ENCODE results near the gene LALBA. TPM values are rescaled to one million over a fixed set of nuclear protein-coding genes. Genes with fewer than 3 reads are reported as not detected.

LALBA gene
- total and polyA plus RNA-seq, 4 donors = not detected

GRCh38 chr12:48600552-48600951, 30.7 kb upstream of the LALBA start:
- Histone ChIP-seq H3K4me1 (ENCODE audit: control insufficient read depth in 4 of 4, insufficient read depth in 4 of 4, low read length in 3 of 4) (no peaks in the 10 kb centered on the region), H3K27me3 (ENCODE audit: control insufficient read depth in 4 of 4, insufficient read depth in 4 of 4, low read length in 3 of 4) (no peaks in the 10 kb centered on the region), H3K9me3 (ENCODE audit: control insufficient read depth in 4 of 4, low read length in 3 of 4) (peaks cover 0 to 31% (median 1%) of the 10 kb centered on the region in 4 donors), H3K27ac (ENCODE audit: low read depth in 1 of 2, low read length in 2 of 2) (no peak overlapping the region), H3K4me3 (ENCODE audit: low read depth in 1 of 3, low read length in 3 of 3) (no peak overlapping the region), H3K36me3 (ENCODE audit: control insufficient read depth in 4 of 4, insufficient read depth in 3 of 4, low read depth in 1 of 4, low read length in 3 of 4) (no peaks in the 10 kb centered on the region), H3K9ac (ENCODE audit: low read depth in 1 of 2, low read length in 2 of 2) (no peak overlapping the region)
- DNase-seq (ENCODE audit: low spot score) = no peak
- WGBS = 73% methylated on average over 2 of the region's 2 CpGs
- TF ChIP-seq HNF4A (conservative IDR thresholded peaks at IDR 0.05) (no peak), JUND (IDR thresholded peaks at IDR 0.05) (no peak), EGR1 (IDR thresholded peaks at IDR 0.05; ENCODE audit: low read depth in 2 of 2) (no peak), MAX (IDR thresholded peaks at IDR 0.05) (no peak), SP1 (IDR thresholded peaks at IDR 0.05) (no peak), ATF3 (IDR thresholded peaks at IDR 0.05) (no peak)
- TF ChIP-seq, protein P1, sequence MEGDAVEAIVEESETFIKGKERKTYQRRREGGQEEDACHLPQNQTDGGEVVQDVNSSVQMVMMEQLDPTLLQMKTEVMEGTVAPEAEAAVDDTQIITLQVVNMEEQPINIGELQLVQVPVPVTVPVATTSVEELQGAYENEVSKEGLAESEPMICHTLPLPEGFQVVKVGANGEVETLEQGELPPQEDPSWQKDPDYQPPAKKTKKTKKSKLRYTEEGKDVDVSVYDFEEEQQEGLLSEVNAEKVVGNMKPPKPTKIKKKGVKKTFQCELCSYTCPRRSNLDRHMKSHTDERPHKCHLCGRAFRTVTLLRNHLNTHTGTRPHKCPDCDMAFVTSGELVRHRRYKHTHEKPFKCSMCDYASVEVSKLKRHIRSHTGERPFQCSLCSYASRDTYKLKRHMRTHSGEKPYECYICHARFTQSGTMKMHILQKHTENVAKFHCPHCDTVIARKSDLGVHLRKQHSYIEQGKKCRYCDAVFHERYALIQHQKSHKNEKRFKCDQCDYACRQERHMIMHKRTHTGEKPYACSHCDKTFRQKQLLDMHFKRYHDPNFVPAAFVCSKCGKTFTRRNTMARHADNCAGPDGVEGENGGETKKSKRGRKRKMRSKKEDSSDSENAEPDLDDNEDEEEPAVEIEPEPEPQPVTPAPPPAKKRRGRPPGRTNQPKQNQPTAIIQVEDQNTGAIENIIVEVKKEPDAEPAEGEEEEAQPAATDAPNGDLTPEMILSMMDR (IDR thresholded peaks at IDR 0.05; ENCODE audit: low read depth, low read length, missing input control) = no peak
- TF ChIP-seq, protein P2, sequence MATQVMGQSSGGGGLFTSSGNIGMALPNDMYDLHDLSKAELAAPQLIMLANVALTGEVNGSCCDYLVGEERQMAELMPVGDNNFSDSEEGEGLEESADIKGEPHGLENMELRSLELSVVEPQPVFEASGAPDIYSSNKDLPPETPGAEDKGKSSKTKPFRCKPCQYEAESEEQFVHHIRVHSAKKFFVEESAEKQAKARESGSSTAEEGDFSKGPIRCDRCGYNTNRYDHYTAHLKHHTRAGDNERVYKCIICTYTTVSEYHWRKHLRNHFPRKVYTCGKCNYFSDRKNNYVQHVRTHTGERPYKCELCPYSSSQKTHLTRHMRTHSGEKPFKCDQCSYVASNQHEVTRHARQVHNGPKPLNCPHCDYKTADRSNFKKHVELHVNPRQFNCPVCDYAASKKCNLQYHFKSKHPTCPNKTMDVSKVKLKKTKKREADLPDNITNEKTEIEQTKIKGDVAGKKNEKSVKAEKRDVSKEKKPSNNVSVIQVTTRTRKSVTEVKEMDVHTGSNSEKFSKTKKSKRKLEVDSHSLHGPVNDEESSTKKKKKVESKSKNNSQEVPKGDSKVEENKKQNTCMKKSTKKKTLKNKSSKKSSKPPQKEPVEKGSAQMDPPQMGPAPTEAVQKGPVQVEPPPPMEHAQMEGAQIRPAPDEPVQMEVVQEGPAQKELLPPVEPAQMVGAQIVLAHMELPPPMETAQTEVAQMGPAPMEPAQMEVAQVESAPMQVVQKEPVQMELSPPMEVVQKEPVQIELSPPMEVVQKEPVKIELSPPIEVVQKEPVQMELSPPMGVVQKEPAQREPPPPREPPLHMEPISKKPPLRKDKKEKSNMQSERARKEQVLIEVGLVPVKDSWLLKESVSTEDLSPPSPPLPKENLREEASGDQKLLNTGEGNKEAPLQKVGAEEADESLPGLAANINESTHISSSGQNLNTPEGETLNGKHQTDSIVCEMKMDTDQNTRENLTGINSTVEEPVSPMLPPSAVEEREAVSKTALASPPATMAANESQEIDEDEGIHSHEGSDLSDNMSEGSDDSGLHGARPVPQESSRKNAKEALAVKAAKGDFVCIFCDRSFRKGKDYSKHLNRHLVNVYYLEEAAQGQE (IDR thresholded peaks at IDR 0.05) = no peak

DNA sequence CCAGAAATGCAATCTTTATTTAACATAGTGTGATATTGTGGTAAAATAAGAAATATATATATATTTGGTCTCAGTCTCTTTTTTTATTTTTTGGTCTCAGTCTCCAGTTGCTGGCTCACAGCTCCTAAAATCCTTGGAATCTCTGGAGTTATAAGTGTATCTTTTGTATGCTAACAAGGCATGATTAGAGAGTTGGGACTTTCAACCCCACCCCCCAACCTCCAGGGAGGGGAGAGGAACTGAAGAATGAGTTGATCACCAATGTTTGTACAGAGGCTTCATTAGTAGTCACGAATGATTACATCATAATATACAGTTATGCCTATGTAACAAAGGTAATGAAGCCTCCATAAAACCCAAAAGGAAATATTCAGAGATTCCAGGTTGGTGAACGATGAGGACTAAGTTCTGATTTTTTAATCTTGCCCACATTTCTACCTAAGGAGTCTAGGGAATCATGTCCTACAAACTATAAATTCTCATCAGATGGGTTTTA, 22.8 kb upstream of the LALBA start:
- 57% methylated on average over 2 of the region's 2 CpGs for WGBS
- Histone ChIP-seq H3K9ac (ENCODE audit: low read depth in 1 of 2, low read length in 2 of 2) (no peak overlapping the region), H3K9me3 (ENCODE audit: control insufficient read depth in 4 of 4, low read length in 3 of 4) (peaks cover 0 to 10% (median 0%) of the 10 kb centered on the region in 4 donors), H3K27ac (ENCODE audit: low read depth in 1 of 2, low read length in 2 of 2) (no peak overlapping the region), H3K4me1 (ENCODE audit: control insufficient read depth in 4 of 4, insufficient read depth in 4 of 4, low read length in 3 of 4) (no peaks in the 10 kb centered on the region), H3K36me3 (ENCODE audit: control insufficient read depth in 4 of 4, insufficient read depth in 3 of 4, low read depth in 1 of 4, low read length in 3 of 4) (no peaks in the 10 kb centered on the region), H3K27me3 (ENCODE audit: control insufficient read depth in 4 of 4, insufficient read depth in 4 of 4, low read length in 3 of 4) (no peaks in the 10 kb centered on the region), H3K4me3 (ENCODE audit: low read depth in 1 of 3, low read length in 3 of 3) (no peak overlapping the region)
- no peak for DNase-seq (ENCODE audit: low spot score)
- TF ChIP-seq HNF4G (IDR thresholded peaks at IDR 0.05) = no peak
- TF ChIP-seq JUND (IDR thresholded peaks at IDR 0.05) = no peak
- no peak for TF ChIP-seq SP1 (IDR thresholded peaks at IDR 0.05)
- no peak for TF ChIP-seq NR2F2 (IDR thresholded peaks at IDR 0.05)
- TF ChIP-seq HNF4A (conservative IDR thresholded peaks at IDR 0.05) = no peak
- no peak for TF ChIP-seq RAD21 (IDR thresholded peaks at IDR 0.05)
- TF ChIP-seq TAF1 (conservative IDR thresholded peaks at IDR 0.05) = no peak
- TF ChIP-seq ZBTB33 (IDR thresholded peaks at IDR 0.05) = no peak
- TF ChIP-seq RXRA (IDR thresholded peaks at IDR 0.05) = no peak
- no peak for TF ChIP-seq FOXA1 (IDR thresholded peaks at IDR 0.05)
- no peak for TF ChIP-seq YY1 (IDR thresholded peaks at IDR 0.05)
- TF ChIP-seq GABPA (IDR thresholded peaks at IDR 0.05 in 1 of 2, conservative IDR thresholded peaks at IDR 0.05 in 1 of 2) = no peak
- TF ChIP-seq FOXA2 (IDR thresholded peaks at IDR 0.05) = no peak
- no peak for TF ChIP-seq MAX (IDR thresholded peaks at IDR 0.05)
- no peak for TF ChIP-seq ATF3 (IDR thresholded peaks at IDR 0.05)
- TF ChIP-seq, protein P1 (IDR thresholded peaks at IDR 0.05; ENCODE audit: low read depth, low read length, missing input control) = no peak
- no peak for TF ChIP-seq EGR1 (IDR thresholded peaks at IDR 0.05; ENCODE audit: low read depth in 2 of 2)
